Lower leg skin (tissue), 4 donors: ENCODE data around the gene PSMA2. TPM values are rescaled to one million over a fixed set of nuclear protein-coding genes. Genes with fewer than 3 reads are reported as not detected.

Experiments used
- DNase-seq, 2 donors: peaks; one replicate each; pipeline ENCODE4 v3.0.0-alpha.2; 2019; ENCODE audit warnings: low spot score in 2 of 2
- H3K4me3 ChIP-seq: fragments of 200-600 bp; sonication (generic); 2 replicates; pipeline ENCODE4 v1.5.1; 2017; ENCODE audit warnings: mild to moderate bottlenecking, low read depth; ENCODE audit not compliant: poor library complexity, severe bottlenecking
- CTCF ChIP-seq, 3 donors: fragments of 450-650 bp; IDR thresholded peaks; one replicate each; pipeline ENCODE4 v1.5.1; 2016; ENCODE audit warnings: antibody characterized with exemption in 3 of 3, mild to moderate bottlenecking in 3 of 3, moderate library complexity in 2 of 3
- POLR2A ChIP-seq, 2 donors: fragments of 450-650 bp; IDR thresholded peaks; one replicate each; pipeline ENCODE4 v1.6.1; 2016 to 2017; ENCODE audit warnings: antibody characterized with exemption in 2 of 2, mild to moderate bottlenecking in 1 of 2, moderate library complexity in 1 of 2
- WGBS, 2 donors: methylation state at CpG; one replicate each; pipeline ENCODE4 v1.1.5; 2018; 5-methylcytosine and 5-hydroxymethylcytosine counted together
- intact Hi-C: fragments of 100-400 bp; cut with DNase I; formaldehyde crosslinking; loops from one replicate; pipeline ENCODE4 v1.15.0; 2023; ENCODE audit warnings: low total_unique reads
- total RNA-seq, 4 donors: library from RNA; depleted of rRNA; stranded (reverse); fragments of >200 nt; gene quantifications; one replicate each; pipeline ENCODE4 v1.1.0, GENCODE V29; 2016

PSMA2 gene
- total RNA-seq, 4 donors from 2014 or later: 28.5 to 59.8 (median 44.3) TPM

GRCh38 chr7:42972699-42973500, 40.9 kb upstream of the PSMA2 start:
- 34 to 41% methylated on average over 5 of the region's 5 CpGs for WGBS, 2 donors
- TF ChIP-seq CTCF (IDR thresholded peaks at IDR 0.05) (no peak), POLR2A (IDR thresholded peaks at IDR 0.05) (no peak)
- H3K4me3 ChIP-seq: no peak overlapping the region
- DNase-seq: peak in 1 of 2 donors; percentile 60
- intact Hi-C loops: no loop called here

GRCh38 chr7:42967391-42967790, 35.4 kb upstream of the PSMA2 start:
- intact Hi-C loops: no loop called here
- no peak for DNase-seq
- H3K4me3 ChIP-seq: no peak overlapping the region
- TF ChIP-seq POLR2A (IDR thresholded peaks at IDR 0.05) (no peak), CTCF (IDR thresholded peaks at IDR 0.05) (no peak)
- 84% methylated on average over 2 of the region's 2 CpGs for WGBS, 2 donors

GRCh38 chr7:42964849-42965805, 33.2 kb upstream of the PSMA2 start:
- no peak overlapping the region for H3K4me3 ChIP-seq
- no peak for DNase-seq
- intact Hi-C loops: no loop called here
- TF ChIP-seq CTCF (IDR thresholded peaks at IDR 0.05): no peak
- no peak for TF ChIP-seq POLR2A (IDR thresholded peaks at IDR 0.05)
- WGBS, 2 donors: 56 to 61% methylated on average over 6 of the region's 6 CpGs

GRCh38 chr7:42964293-42964692, 32.3 kb upstream of the PSMA2 start:
- H3K4me3 ChIP-seq: no peak overlapping the region
- no peak for DNase-seq
- intact Hi-C loops: no loop called here
- TF ChIP-seq CTCF (IDR thresholded peaks at IDR 0.05) (no peak), POLR2A (IDR thresholded peaks at IDR 0.05) (no peak)
- 59 to 72% methylated on average over 2 of the region's 2 CpGs for WGBS, 2 donors

GRCh38 chr7:42961170-42961569, 29.2 kb upstream of the PSMA2 start:
- WGBS, 2 donors: 63 to 82% methylated on average over 2 of the region's 2 CpGs
- H3K4me3 ChIP-seq: no peak overlapping the region
- intact Hi-C loops: no loop called here
- TF ChIP-seq CTCF (IDR thresholded peaks at IDR 0.05) (no peak), POLR2A (IDR thresholded peaks at IDR 0.05) (no peak)
- DNase-seq: no peak
